Nephron (organoid): Measurements from ENCODE around the gene HAVCR2.

Experiments
- H3K27ac Mint-ChIP-seq, 3 experiments: 2 replicates each; pipeline ENCODE4 v1.8.0; 2020; ENCODE audit warnings: mixed read lengths in 3 of 3, mild to moderate bottlenecking in 2 of 3, moderate library complexity in 1 of 3
- H3K27me3 Mint-ChIP-seq: 2 replicates; pipeline ENCODE4 v1.8.0; 2021; ENCODE audit warnings: low read depth, mild to moderate bottlenecking, moderate library complexity, mixed read lengths
- H3K36me3 Mint-ChIP-seq: 2 replicates; pipeline ENCODE4 v1.8.0; 2020; ENCODE audit warnings: low read depth, mixed read lengths
- H3K4me1 Mint-ChIP-seq: 2 replicates; pipeline ENCODE4 v1.8.0; 2020; ENCODE audit warnings: mixed read lengths
- H3K4me3 Mint-ChIP-seq, 3 experiments: 2 replicates each; pipeline ENCODE4 v1.8.0; 2020; ENCODE audit warnings: mild to moderate bottlenecking in 3 of 3, mixed read lengths in 3 of 3, moderate library complexity in 2 of 3
- H3K9me3 Mint-ChIP-seq: 2 replicates; pipeline ENCODE4 v1.8.0; 2020; ENCODE audit warnings: mixed read lengths
- CTCF ChIP-seq, 3 experiments: fragments of 200-600 bp; sonication (generic); IDR thresholded peaks; one replicate each; pipeline ENCODE4 v1.5.0; 2021; ENCODE audit warnings: antibody characterized with exemption in 3 of 3; ENCODE audit not compliant: unreplicated experiment in 3 of 3

The HAVCR2 gene

GRCh38 chr5:157108976-157109375 lies at the start of gene HAVCR2:
TSS of gene HAVCR2 (minus strand) at chr5:157109044. CDS start at chr5:157108983, 61 bp downstream.
- peaks cover 5% of the 10 kb centered on the region for H3K4me1 Mint-ChIP-seq
- TF ChIP-seq CTCF (IDR thresholded peaks at IDR 0.05; ENCODE audit: unreplicated experiment in 3 of 3) = no peak
- H3K4me3 Mint-ChIP-seq = no peak within 1 kb of the TSS
- H3K27me3 Mint-ChIP-seq = no peaks in the 10 kb centered on the region
- H3K36me3 Mint-ChIP-seq = no peaks in the 10 kb centered on the region
- no peaks in the 10 kb centered on the region for H3K9me3 Mint-ChIP-seq
- peak within 1 kb of the TSS in 1 of 3 experiments; percentile 14 for H3K27ac Mint-ChIP-seq

DNA sequence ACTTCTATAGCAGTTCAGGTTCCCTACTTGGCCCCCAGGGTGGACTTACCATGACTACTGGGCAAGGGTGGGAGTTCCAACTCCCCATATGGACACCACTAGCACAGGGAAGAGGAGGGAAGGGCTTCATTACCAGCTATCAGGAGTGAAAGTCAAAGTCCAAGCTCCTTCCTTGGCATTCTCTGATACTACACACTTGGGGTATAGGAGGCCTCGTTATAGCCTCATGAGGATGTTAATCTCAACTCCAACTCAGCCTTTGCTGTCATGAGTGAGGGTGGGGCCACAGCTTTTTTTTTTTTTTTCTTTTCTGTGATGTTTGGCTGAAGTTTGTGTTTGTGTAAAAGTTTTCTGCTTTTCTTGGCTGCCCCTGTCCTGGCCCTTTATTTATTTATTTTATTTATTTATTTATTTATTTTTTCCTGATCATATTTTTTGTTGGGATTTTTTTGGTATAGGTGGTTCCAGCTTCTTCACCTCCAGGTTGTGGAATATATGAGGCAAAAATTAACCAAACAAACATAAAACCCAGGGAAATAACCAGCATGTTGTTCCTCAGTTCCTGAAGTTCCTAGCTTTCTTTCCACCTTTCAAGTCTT lies 48.5 kb upstream of the HAVCR2 start:
- TF ChIP-seq CTCF (IDR thresholded peaks at IDR 0.05; ENCODE audit: unreplicated experiment in 3 of 3) = no peak
- Mint-ChIP-seq H3K27ac (no peak overlapping the region), H3K27me3 (no peaks in the 10 kb centered on the region), H3K36me3 (no peaks in the 10 kb centered on the region), H3K4me1 (no peaks in the 10 kb centered on the region), H3K9me3 (peaks cover 3% of the 10 kb centered on the region), H3K4me3 (no peak overlapping the region)

- Mint-ChIP-seq H3K27me3 (no peaks in the 10 kb centered on the region), H3K36me3 (no peaks in the 10 kb centered on the region), H3K4me1 (no peaks in the 10 kb centered on the region), H3K27ac (no peak overlapping the region), H3K4me3 (no peak overlapping the region), H3K9me3 (peaks cover 3% of the 10 kb centered on the region)
- no peak for TF ChIP-seq CTCF (IDR thresholded peaks at IDR 0.05; ENCODE audit: unreplicated experiment in 3 of 3)
Measured at GRCh38 chr5:157155297-157155696, 46.5 kb upstream of the HAVCR2 start.

DNA sequence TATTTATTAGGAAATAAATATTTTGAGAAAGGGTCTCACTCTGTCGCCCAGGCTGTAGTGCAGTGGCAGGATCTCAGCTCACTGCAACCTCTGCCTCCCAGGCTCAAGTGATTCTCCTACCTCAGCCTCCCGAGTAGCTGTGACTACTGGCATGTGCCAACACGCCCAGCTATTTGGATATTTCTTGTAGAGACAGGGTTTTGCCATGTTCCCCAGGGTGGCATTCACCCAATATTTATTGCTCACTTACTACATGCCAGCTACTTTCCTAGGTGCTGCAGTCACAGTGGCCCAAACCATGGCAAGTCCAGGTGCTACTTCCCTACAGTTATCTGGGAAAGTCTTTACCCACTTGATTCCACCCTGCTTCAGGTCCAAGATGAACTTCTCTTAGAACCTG lies 42.2 kb upstream of the HAVCR2 start:
- H3K27me3 Mint-ChIP-seq = peaks cover 8% of the 10 kb centered on the region
- no peak overlapping the region for H3K4me3 Mint-ChIP-seq
- H3K36me3 Mint-ChIP-seq = no peaks in the 10 kb centered on the region
- H3K27ac Mint-ChIP-seq = no peak overlapping the region
- no peaks in the 10 kb centered on the region for H3K4me1 Mint-ChIP-seq
- H3K9me3 Mint-ChIP-seq = no peaks in the 10 kb centered on the region
- TF ChIP-seq CTCF (IDR thresholded peaks at IDR 0.05; ENCODE audit: unreplicated experiment in 3 of 3) = no peak

DNA sequence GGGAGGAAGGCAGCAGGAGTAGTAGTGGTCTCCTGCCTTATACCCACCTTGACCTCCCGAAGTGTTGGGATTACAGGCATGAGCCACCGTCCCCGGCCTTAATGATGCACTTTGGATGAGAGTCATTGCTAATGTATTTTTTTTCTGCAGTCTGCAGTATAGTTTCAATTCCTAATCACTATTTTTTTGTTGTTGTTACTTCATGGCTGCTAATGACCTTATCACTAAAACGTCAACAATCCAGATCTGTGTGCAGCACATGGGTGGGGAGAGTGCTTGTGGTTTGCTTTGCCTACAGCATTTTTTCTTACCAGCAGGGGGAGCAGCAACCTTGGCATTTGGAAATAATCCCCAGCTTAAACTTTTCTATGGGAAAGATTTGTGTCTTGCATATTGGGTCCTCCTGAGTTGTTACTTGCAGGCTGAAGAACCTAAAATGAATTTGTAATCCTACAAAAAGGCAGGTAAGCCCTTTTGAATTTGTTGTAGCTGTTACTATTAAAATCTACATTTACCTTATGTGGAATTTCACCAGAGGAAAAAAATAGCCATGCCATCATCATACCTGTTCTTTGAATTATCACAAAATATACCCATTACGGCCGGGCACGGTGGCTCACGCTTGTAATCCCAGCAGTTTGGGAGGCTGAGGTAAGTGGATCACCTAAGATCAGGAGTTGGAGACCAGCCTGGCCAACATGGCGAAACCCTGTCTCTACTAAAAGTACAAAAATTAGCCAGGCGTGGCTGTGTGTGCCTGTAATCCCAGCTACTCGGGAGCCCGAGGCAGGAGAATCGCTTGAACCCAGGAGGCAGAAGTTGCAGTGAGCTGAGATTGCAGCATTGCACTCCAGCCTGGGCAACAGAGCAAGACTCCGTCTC lies 40.1 kb upstream of the HAVCR2 start:
- Mint-ChIP-seq H3K4me1 (no peaks in the 10 kb centered on the region), H3K27ac (no peak overlapping the region), H3K9me3 (peaks cover 2% of the 10 kb centered on the region), H3K36me3 (no peaks in the 10 kb centered on the region), H3K4me3 (peak overlapping the region in 1 of 3 experiments; percentile 26), H3K27me3 (peaks cover 8% of the 10 kb centered on the region)
- peak; percentile 85 to 90 (median 85) for TF ChIP-seq CTCF (IDR thresholded peaks at IDR 0.05; ENCODE audit: unreplicated experiment in 3 of 3)
